ENCODE data around the gene DRG2. TPM values are rescaled to one million over a fixed set of nuclear protein-coding genes. Genes with fewer than 3 reads are reported as not detected.
A peak's percentile ranks its signal among the peaks of the same experiment; 100 is the strongest.

The DRG2 gene
- polyA plus RNA-seq, 1 donor from 2014 or later = 47.8 TPM

GRCh38 chr17:18117982-18118975, 30.5 kb downstream of the DRG2 start:
- peak overlapping the region in 1 of 4 donors; percentile 12 for H3K4me3 Mint-ChIP-seq
- no peaks in the 10 kb centered on the region for H3K36me3 Mint-ChIP-seq
- H3K27me3 Mint-ChIP-seq = peaks cover 3% of the 10 kb centered on the region
- no peak overlapping the region for H3K27ac Mint-ChIP-seq
- peaks cover 0 to 2% (median 0%) of the 10 kb centered on the region in 3 donors for H3K4me1 Mint-ChIP-seq
- H3K9me3 Mint-ChIP-seq = peaks cover 0 to 3% (median 0%) of the 10 kb centered on the region in 3 donors

- Mint-ChIP-seq H3K36me3 (no peaks in the 10 kb centered on the region), H3K4me3 (no peak overlapping the region), H3K9me3 (peaks cover 0 to 3% (median 0%) of the 10 kb centered on the region in 3 donors), H3K4me1 (peaks cover 0 to 2% (median 0%) of the 10 kb centered on the region in 3 donors), H3K27ac (no peak overlapping the region), H3K27me3 (peaks cover 3% of the 10 kb centered on the region)
Measured at GRCh38 chr17:18119166-18119745, 31.5 kb downstream of the DRG2 start.

- H3K36me3 Mint-ChIP-seq = no peaks in the 10 kb centered on the region
- no peak overlapping the region for H3K27ac Mint-ChIP-seq
- peaks cover 0 to 3% (median 0%) of the 10 kb centered on the region in 3 donors for H3K9me3 Mint-ChIP-seq
- peaks cover 3% of the 10 kb centered on the region for H3K27me3 Mint-ChIP-seq
- H3K4me3 Mint-ChIP-seq = no peak overlapping the region
- peaks cover 0 to 2% (median 0%) of the 10 kb centered on the region in 3 donors for H3K4me1 Mint-ChIP-seq
Measured at GRCh38 chr17:18119938-18120337, 32.2 kb downstream of the DRG2 start.

- Mint-ChIP-seq H3K27ac (no peak overlapping the region), H3K36me3 (no peaks in the 10 kb centered on the region)
Measured at GRCh38 chr17:18120461-18121017, 32.8 kb downstream of the DRG2 start.

GRCh38 chr17:18121144-18121910, 33.6 kb downstream of the DRG2 start:
- H3K4me1 Mint-ChIP-seq = no peaks in the 10 kb centered on the region
- H3K4me3 Mint-ChIP-seq = no peak overlapping the region
- H3K27me3 Mint-ChIP-seq = peaks cover 3% of the 10 kb centered on the region
- peaks cover 0 to 3% (median 0%) of the 10 kb centered on the region in 3 donors for H3K9me3 Mint-ChIP-seq
- H3K36me3 Mint-ChIP-seq = no peaks in the 10 kb centered on the region
- H3K27ac Mint-ChIP-seq = no peak overlapping the region

More at GRCh38 chr17:18120461-18121017, 32.8 kb downstream of the DRG2 start:
- Mint-ChIP-seq H3K4me1 (peaks cover 0 to 2% (median 0%) of the 10 kb centered on the region in 3 donors), H3K4me3 (no peak overlapping the region), H3K27me3 (peaks cover 3% of the 10 kb centered on the region), H3K9me3 (peaks cover 0 to 3% (median 0%) of the 10 kb centered on the region in 3 donors)

GRCh38 chr17:18122990-18123753, 35.4 kb downstream of the DRG2 start:
- Mint-ChIP-seq H3K27me3 (peaks cover 1% of the 10 kb centered on the region), H3K4me1 (no peaks in the 10 kb centered on the region), H3K36me3 (no peaks in the 10 kb centered on the region), H3K9me3 (peaks cover 0 to 3% (median 0%) of the 10 kb centered on the region in 3 donors), H3K4me3 (no peak overlapping the region), H3K27ac (no peak overlapping the region)

- Mint-ChIP-seq H3K27me3 (peaks cover 1% of the 10 kb centered on the region), H3K4me1 (no peaks in the 10 kb centered on the region), H3K27ac (no peak overlapping the region), H3K36me3 (no peaks in the 10 kb centered on the region), H3K4me3 (no peak overlapping the region), H3K9me3 (peaks cover 0 to 3% (median 0%) of the 10 kb centered on the region in 3 donors)
Measured at GRCh38 chr17:18124345-18125126, 36.8 kb downstream of the DRG2 start.

- no peaks in the 10 kb centered on the region for H3K36me3 Mint-ChIP-seq
- H3K4me3 Mint-ChIP-seq = no peak overlapping the region
- no peak overlapping the region for H3K27ac Mint-ChIP-seq
- H3K27me3 Mint-ChIP-seq = peaks cover 1% of the 10 kb centered on the region
- no peaks in the 10 kb centered on the region for H3K4me1 Mint-ChIP-seq
- H3K9me3 Mint-ChIP-seq = no peaks in the 10 kb centered on the region
Measured at GRCh38 chr17:18129041-18129502, 41.3 kb downstream of the DRG2 start.

GRCh38 chr17:18132711-18133110, 45.0 kb downstream of the DRG2 start:
- H3K4me1 Mint-ChIP-seq = no peaks in the 10 kb centered on the region
- H3K9me3 Mint-ChIP-seq = no peaks in the 10 kb centered on the region
- H3K4me3 Mint-ChIP-seq = no peak overlapping the region
- peaks cover 3% of the 10 kb centered on the region for H3K27me3 Mint-ChIP-seq
- no peaks in the 10 kb centered on the region for H3K36me3 Mint-ChIP-seq
- no peak overlapping the region for H3K27ac Mint-ChIP-seq

- H3K36me3 Mint-ChIP-seq = no peaks in the 10 kb centered on the region
- H3K9me3 Mint-ChIP-seq = no peaks in the 10 kb centered on the region
- peaks cover 2% of the 10 kb centered on the region for H3K27me3 Mint-ChIP-seq
- H3K4me3 Mint-ChIP-seq = no peak overlapping the region
- no peak overlapping the region for H3K27ac Mint-ChIP-seq
- H3K4me1 Mint-ChIP-seq = peaks cover 3 to 4% (median 4%) of the 10 kb centered on the region in 3 donors
Measured at GRCh38 chr17:18136357-18136756, 48.6 kb downstream of the DRG2 start.

- Mint-ChIP-seq H3K9me3 (no peaks in the 10 kb centered on the region), H3K4me1 (peaks cover 4 to 5% (median 4%) of the 10 kb centered on the region in 3 donors), H3K4me3 (no peak overlapping the region), H3K36me3 (no peaks in the 10 kb centered on the region), H3K27me3 (peaks cover 2% of the 10 kb centered on the region), H3K27ac (peak overlapping the region in 1 of 3 donors; percentile 91)
Measured at GRCh38 chr17:18138065-18138749, 50.5 kb downstream of the DRG2 start.

GRCh38 chr17:18139092-18139491, 51.3 kb downstream of the DRG2 start:
- no peaks in the 10 kb centered on the region for H3K36me3 Mint-ChIP-seq
- no peak overlapping the region for H3K4me3 Mint-ChIP-seq
- H3K9me3 Mint-ChIP-seq = no peaks in the 10 kb centered on the region
- H3K27me3 Mint-ChIP-seq = peaks cover 2% of the 10 kb centered on the region
- no peak overlapping the region for H3K27ac Mint-ChIP-seq
- H3K4me1 Mint-ChIP-seq = peaks cover 4 to 5% (median 4%) of the 10 kb centered on the region in 3 donors

- no peaks in the 10 kb centered on the region for H3K36me3 Mint-ChIP-seq
- peak overlapping the region in 1 of 3 donors; percentile 53 for H3K27ac Mint-ChIP-seq
Measured at GRCh38 chr17:18139498-18139897, 51.8 kb downstream of the DRG2 start.

More at GRCh38 chr17:18139498-18139897, 51.8 kb downstream of the DRG2 start:
- peaks cover 4 to 5% (median 4%) of the 10 kb centered on the region in 3 donors for H3K4me1 Mint-ChIP-seq
- no peaks in the 10 kb centered on the region for H3K9me3 Mint-ChIP-seq
- H3K4me3 Mint-ChIP-seq = no peak overlapping the region
- peaks cover 2% of the 10 kb centered on the region for H3K27me3 Mint-ChIP-seq

All from IgD-negative memory B cell (primary cell).